ENCODE data around the gene PPP1R15B.

Gene PPP1R15B

DNA sequence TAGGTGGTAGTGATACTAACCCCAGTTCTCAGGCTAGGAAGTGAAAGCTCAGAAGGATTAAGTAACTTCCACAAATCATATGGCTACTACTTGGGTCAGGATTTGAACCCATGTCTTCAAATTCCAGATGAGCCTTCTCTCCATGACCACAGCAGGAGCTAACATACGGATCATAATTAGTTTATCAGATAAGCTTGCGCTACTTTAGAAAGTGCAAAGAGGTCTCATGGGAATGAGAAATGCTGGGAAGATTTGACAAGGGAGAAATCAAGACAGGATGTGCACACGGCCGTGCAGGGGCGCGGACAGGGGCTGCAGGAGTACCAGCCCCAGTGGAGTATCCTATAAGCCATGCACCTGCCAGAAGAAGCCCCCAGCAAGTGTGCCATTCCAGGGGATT, 57.0 kb downstream of the PPP1R15B start:
- TF ChIP-seq, protein P1, sequence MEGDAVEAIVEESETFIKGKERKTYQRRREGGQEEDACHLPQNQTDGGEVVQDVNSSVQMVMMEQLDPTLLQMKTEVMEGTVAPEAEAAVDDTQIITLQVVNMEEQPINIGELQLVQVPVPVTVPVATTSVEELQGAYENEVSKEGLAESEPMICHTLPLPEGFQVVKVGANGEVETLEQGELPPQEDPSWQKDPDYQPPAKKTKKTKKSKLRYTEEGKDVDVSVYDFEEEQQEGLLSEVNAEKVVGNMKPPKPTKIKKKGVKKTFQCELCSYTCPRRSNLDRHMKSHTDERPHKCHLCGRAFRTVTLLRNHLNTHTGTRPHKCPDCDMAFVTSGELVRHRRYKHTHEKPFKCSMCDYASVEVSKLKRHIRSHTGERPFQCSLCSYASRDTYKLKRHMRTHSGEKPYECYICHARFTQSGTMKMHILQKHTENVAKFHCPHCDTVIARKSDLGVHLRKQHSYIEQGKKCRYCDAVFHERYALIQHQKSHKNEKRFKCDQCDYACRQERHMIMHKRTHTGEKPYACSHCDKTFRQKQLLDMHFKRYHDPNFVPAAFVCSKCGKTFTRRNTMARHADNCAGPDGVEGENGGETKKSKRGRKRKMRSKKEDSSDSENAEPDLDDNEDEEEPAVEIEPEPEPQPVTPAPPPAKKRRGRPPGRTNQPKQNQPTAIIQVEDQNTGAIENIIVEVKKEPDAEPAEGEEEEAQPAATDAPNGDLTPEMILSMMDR (conservative IDR thresholded peaks at IDR 0.05), result no peak
- H3K27ac ChIP-seq, result no peak overlapping the region
